SKM-1 treated with dmso at 0.1 percent for 144 hours (cell line): ENCODE results near the gene AKAP6.

Source experiments
- DNase-seq: peaks from one replicate; lab custom pipeline; 2025; ENCODE audit not compliant: unreplicated experiment; lab: John Stamatoyannopoulos, UW

AKAP6 gene

DNA sequence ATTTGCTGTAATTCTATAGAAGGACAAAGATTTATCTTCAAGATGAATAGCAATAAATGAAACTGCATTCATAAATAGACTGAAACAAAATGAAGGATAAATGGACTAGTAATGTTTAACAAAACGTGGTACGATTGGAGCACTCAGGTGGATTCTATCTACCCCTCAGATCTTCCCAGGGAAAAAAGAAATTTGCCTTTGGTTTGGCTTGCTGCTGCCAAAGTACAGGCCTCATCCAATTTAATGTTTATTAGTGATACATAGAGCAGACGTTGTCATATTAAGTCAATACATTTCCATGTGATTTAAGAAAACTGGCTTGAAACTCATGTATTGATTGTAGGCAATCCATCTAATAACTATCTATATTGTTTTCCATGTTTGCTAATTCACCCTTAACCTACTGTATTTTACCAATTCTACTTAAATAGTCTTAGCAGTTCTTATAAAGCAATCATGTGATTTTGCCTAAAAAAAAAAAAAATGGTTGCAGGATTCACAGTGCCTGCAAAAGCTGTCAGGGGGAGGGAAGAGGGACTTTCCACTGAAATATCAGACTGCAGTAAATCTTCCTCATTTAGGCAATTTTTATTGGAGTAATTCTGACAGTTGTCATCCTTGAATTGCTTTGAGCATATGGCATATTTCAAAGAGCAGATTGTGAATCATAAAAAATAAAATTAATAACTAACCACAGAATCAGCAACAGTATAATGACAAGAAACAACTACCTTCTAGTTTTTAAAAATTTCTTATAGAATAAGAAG, 367.4 kb downstream of the AKAP6 start:
- DNase-seq = no peak

DNA sequence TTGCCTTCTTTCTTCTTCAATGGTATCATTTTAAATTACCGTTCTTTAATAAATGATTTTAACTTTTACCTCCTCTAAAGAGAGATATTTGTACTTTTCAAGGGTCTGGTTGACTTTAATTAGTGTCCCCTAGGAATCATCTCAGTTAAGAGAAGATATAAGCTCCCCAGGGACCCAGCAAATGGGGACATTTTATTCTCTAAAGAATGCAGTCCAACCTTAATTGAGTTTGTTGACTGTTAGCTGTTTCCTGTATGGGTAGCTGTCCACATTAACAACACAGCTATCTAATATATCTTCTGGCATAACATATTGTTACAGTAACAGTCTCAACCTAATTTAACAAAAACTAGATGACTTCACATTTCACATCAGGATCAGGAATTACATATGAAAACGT, 368.0 kb downstream of the AKAP6 start:
- DNase-seq = no peak

DNA sequence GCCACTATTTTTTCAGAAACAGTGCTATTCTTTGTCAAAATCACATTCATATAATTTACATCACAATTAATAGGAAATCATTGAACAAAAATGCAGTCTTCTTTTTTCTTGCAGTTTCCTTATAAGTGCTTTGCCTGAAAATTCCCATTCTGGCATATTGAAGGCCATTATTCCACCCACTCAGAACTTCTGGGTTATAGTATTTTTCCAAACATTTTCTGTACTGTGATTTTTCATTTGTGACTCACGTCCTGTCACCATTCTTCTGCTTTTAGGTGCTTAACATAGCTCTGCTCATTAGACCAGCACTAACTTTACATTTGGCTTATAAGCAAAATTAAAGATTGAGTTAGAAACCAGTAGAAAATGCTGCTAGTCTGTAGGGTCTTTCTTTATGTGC, 368.6 kb downstream of the AKAP6 start:
- DNase-seq = no peak

DNA sequence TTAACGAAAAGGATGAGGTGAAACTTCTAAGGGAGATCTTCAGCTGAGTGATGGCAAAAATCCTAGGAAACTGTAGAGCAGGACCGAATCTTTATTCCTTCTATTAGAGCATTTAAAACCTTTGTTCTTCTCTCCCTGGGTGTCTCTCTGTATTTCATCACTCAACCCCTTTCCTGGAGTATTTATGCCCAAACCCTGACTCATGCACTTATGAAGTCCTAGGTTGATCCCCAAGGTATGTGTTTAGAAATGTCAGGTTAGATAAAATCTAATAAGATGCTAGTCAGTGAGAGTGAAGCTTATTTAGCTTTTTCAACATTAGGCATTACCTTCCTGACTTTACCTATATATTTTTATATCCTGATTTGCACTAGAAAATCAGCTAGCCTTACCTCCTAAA, 369.7 kb downstream of the AKAP6 start:
- no peak for DNase-seq

DNA sequence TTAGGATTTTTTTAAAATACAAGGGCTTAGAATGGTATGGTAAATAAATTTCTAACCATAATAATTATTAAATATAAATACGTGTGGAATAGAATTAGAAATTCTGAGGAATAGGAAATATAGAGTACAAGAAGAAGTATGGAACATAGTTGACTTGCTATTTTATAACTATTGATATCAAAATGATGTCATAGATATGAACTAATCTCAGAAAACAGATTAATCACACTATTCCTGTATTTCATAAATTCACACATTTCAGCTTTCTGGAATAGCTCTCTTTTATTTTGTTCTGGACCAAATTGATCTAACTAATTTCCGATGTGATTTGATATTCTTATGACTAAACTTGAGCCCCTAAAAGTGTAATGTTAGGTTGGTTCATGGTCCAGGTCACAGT, 372.4 kb downstream of the AKAP6 start:
- no peak for DNase-seq

DNA sequence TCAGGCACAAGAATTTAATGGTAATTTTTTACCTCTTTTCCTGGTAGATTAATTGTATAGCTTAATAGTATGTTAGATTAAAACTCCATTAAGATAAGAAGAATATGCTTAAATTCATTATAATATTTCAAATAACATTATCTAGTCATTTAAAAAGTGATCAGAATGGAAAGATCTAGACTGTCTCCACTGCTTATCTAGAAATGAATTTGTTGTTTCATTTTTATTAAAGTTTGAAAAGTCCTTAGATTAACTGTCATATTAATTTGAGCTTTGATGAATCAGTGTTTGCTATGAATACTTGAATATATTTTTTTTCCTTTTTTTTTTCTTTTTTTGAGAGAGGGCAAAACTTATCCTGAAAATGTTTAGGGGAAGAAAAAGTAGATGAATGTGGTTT, 373.0 kb downstream of the AKAP6 start:
- no peak for DNase-seq

DNA sequence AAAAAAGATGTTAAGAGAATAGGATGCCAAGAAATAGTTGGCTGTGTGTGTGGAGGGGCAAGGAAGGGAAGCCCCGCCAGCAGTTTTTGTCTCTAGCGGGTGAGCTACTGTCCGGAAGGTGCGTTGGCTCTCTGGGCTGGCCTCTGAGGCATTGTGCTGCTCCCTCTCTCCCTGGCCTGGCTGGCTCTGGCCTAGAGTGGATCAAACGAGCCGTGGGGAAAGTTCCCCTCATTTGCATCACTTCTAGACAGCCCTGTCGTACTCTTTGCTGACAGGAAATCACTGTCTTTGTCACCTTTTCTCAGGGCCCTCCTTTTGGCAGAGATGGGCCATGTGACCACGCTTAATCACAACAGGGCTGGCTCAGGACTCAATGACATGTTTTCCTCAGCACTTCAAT, 373.5 kb downstream of the AKAP6 start:
- no peak for DNase-seq

DNA sequence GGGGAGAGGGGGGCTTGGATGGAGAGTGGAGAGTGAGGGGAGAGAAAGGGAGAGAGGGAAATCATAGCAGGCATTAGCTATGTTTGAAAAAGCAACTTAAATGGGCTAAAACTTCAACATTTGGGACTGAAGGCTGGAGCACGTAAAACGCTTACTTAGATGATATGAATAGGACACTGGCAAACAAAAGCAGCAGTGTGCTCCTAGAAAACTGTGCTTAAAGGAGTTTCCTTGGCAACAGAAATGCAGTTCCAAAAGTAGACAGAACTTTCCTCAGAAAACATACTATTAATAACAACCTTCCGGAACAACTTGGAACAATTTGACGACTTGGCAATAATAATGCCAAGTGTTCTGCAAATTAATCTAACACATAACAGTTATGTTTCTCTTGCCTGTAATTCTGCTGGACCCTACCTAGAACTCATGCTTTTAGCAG, 374.1 kb downstream of the AKAP6 start:
- no peak for DNase-seq

DNA sequence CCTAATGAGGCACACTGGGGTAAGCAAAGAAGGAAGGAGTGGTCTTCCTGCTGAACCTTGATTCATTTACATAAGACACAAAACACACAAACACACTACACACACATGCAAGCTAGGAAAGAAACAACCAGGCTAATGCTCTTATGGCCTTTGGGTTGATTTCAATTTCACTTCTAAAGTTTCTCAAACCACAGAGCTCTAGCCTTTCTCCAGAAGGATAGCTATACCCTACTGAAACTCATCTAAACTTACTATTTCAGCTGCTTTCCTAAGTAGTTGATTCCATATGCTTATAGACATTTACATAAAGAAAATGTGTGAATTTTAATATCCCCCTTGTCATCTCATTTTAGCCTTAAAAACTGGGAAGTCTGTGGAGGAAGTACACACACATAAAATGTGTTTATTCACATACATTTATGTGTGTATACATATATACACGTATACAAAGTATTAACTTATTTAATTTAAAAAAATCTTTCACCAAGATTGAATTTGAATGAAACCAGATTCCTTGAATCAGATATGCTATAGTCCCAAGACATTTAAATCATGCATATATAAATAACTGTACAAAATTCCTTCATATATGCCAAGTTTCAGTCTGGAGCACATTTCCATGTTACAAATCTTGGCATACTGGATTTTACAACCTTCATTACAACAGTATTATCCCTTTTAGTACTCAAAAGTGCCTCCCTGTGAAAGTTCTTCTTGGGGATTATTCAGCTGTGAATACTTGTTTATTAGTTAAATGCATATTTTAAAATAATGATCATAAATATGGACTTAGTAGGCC, 377.8 kb downstream of the AKAP6 start:
- no peak for DNase-seq

DNA sequence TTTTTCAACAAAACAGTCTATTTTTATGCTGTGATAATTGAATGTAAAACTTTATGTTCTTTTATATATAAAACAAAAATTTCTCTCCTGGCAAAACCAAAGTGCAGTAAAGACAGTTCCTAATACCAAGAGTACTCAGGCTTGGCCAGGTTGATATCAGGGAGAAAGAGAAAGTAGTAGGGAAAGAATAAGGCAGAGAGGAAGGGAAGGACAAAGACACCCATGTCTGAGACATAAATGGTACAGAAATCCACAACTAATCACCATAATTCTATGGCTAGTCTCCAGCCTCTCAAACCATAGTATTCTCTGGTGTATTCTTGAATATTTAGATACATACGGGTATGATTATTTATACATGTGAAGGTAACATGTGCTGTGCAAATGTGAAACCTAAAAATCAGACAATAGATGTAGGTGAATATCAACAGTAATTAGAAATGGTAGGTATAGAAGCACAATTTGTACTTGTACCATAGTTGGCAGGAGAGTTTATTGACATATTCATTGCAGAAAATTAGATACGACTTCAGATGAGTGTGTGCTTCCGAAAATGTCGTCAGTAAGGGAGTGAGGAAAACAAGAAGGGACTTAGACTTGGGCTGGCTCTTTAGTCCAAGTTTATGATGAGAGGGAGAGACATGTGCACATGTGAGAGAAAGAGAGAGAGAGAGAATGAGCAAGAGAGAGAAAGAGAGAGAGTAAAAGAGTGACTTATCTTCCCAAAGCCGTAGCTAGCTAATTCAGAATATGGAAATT, 378.8 kb downstream of the AKAP6 start:
- no peak for DNase-seq

DNA sequence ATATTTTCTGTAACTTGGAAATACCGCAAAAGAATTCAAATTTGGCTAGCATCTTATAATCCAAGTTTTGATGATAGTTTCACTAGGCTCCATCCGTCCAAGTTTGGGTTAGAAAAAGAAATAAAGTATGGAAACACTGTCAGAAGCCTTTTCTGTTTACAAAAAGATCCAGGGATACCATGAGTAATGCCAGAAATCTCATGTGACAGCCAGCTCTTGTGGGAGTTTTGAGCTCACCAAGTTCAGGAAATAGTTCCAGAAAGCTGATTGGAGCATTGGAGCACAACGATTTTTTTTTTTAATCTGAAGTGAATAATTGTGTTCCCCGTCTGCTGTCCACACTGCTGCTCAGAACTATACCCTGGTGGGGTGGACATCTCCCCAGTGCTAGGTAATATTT, 379.9 kb downstream of the AKAP6 start:
- no peak for DNase-seq

DNA sequence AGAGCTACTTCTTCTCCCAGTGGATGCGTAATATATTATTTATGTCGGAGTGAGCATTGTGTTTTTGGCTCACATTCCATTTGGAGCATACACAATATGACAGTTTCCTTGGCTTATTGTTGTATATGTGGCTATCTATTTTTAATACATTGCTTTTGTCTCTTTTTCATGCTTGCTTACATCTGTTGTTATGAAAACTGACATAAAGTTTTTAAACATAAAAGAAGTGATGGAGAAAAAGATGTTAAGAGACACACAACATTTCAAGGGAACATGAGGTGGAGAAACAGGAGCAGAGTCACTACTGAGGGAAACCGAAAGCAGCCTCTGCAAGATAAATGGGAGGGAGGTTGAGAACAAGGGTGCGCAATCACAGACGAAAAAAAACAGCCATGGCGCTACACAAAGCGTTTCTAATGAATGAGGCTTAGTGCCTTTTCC, 381.2 kb downstream of the AKAP6 start:
- no peak for DNase-seq

DNA sequence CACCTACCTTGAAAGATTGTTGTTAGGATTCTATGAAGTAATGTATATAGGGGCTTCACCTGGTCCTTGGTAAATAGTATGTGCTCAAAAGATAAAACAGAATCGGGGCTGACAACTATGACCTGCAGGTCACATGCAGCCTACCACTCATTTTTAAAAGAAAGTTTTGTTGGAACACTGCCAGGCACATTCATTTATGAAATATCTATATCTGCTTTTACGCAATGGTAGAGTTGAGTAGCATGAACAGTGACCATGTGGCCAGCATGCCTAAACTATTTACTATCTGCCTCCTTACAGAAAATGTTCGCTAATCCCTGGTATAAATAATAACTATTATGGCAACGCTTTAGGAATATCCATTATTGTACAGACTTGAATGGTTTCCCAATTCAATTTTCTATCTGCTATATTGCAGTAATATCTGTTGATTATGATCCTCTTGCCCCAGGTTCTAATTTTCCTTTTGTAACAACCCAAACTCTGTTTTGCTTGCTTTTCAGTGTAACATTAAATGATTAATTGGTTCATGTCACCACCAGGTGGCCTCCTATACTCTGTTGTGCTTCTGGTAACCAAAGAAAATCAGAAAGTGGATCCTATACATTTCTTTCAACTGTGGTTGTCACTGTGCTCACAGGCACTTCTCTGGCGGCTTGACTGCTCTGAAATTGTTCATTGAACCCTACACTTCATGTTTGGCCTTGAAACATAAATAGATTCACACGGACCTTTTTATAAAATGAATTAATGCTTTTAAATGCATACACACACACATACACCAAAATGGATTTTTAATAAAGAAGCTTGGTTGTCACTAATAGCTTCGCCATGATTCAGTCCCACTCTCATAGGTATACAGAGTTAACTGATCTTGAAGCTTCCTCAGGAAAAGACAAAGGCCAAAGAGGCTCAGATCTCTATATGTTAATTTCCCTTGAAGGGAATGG, 381.9 kb downstream of the AKAP6 start:
- peak; percentile 13 for DNase-seq

DNA sequence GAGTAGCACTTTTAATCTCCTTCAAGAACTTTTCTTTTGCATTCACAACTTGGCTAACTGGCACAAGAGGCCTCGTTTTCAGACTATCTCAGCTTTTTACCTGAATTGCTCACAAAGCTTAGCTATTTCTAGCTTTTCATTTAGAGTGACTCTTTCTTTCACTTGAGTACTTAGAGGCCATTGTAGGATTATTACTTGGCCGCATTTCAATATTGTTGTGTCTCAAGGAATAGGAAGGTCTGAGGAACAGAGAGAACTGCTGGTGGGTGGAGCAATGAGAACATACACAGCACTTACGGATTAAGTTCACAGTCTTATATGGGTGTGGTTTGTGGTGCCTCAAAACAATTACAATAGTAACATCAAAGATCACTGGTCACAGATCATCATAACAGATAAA, 384.8 kb downstream of the AKAP6 start:
- no peak for DNase-seq

DNA sequence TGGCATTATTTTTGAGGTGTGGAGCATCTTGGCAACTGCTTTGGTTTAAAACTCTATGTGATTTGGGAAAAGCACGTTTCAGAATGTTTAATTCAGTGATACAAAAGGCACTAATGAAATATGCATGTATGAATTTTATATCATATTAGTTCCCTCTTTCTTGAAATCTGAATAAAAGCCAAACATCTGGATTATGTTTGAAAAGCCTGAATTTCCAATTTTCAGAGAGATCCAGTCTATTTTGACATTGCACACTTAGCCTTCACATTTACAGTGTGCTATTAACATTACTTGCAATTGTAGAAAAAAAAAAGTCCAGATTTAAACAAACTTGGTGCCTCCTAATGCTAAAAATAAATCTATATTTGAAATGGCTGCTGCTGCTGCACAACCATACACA, 390.5 kb downstream of the AKAP6 start:
- DNase-seq = no peak

DNA sequence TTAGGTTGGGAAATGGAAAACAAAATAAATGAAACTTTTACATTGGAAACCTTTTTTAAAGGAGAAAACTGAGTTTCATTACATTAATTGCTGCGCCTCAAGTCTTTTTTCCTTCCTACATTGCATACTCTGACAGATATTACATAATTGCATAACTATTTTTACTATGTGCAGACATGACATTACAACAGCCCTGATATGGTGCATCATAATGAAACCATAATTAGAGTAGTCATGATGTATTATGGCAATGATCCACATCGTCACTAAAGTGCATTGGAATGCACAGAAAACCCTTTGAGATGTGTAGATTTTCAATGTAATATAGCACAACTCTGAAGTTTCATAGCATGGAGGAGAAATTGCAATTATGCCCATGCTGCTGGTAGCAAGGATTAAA, 391.8 kb downstream of the AKAP6 start:
- DNase-seq = no peak

DNA sequence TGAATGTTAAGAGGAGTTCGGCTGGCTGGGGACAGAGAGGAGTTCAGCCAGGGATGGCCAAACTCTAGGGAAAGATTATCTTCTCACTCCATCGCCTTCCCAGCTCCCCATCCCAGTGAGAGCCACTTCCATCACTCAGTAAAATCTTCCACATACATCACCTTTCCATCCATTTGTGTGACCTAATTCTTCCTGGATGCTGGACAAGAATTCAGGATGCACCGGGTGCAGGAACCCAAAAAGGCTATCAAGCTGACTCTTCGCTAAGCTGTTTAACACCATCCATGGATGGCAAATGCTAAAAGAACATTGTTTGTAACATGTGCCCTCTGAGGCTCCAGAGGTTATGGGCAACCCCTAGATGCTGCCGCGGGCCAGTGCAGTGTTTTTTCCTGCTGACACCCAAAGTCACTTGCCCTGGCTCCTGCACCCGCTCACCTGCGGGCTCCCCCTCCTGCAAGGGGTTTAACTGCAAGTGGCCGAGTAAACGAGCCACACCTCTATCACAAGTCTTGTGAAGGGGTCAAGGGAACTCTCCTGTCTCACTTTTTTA, 393.6 kb downstream of the AKAP6 start:
- DNase-seq = no peak

DNA sequence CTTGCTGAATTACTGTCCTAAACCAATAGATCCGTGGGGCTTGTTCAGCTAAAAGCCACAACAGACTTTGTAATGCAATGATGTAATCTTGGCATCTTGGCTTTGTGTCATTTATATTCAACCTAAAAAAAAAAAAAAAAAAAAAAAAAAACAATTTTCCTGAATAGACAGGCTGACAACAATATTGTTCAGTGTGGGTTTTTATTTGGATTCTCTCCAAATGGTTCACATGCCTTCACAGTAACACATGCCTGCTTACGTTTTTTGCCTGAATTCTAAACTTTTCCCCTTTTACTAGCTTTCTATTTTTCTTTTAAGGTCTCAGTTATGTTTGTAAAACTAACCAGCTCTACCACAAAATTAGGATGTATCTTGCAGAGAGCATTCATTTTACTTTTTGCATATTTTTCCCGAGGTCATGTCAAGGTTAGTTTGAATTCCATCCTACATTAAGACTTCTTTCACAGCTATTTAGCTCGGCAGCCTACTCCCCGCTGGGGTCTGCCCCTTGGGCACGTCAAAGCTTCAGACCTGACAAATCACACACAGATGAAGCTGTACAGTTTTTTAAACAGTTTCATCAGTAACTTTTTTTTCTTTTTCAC, 395.9 kb downstream of the AKAP6 start:
- no peak for DNase-seq

DNA sequence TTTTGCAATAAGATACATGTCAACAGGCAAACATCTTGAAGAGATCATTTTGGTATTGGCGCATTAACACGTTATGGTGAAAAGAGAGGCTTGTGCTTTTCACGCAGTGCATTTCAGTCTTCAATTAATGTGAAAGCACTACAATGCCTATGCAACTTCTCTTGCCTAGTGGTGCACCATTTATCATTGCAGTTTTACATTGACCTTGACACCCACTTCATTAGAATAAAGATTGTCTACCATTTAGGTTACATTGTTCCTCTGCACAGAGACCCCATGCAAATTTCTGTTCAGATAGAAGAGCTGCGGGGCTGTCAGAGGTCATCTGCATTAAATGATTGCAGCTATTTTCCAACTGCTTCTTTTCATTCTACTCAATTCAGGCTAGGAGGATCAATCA, 397.4 kb downstream of the AKAP6 start:
- no peak for DNase-seq

DNA sequence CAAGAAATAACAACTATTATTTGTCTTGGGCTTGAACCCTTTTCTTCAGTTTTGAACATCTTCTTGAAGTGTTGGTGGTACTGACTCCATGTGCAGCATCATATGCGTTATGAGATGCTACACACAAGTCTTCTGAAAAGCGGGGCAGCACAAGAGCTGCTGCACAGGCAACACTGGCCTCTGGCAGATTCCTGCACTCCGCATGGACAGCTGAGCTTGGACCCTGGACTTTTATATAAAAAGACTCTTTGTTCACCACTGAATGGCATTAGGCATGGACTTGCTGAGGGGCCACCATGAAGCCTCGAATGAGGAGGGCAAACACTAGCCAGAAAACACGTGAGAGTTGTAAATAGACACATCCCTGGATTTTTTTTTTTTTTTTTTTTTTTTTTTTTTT, 398.7 kb downstream of the AKAP6 start:
- DNase-seq = no peak
